NCI-H748 (cell line): ENCODE data around the gene CSN1S1.
A peak's percentile ranks its signal among the peaks of the same experiment; 100 is the strongest.
"Not testable (repeated sequence)": the region's sequence is repeated elsewhere in the genome, so short reads cannot be mapped to it uniquely, and the experiment has no call there.

ENCODE experiments used
- DNase-seq: peaks from one replicate; lab custom pipeline; 2025; ENCODE audit not compliant: unreplicated experiment; lab: John Stamatoyannopoulos, UW

CSN1S1 gene

GRCh38 chr4:69930768-69931167, at the start of gene CSN1S1:
Gene CSN1S1 (plus strand): TSS chr4:69931068. CDS start chr4:69932556, 1,488 bp downstream.
- no peak for DNase-seq

- DNase-seq, result peak; percentile 60
Observed at GRCh38 chr4:69881173-69881773, 49.6 kb upstream of the CSN1S1 start.

- DNase-seq, result no peak
Observed at GRCh38 chr4:69882150-69882549, 48.7 kb upstream of the CSN1S1 start.

- DNase-seq, result no peak
Observed at GRCh38 chr4:69888336-69888735, 42.5 kb upstream of the CSN1S1 start.

DNA sequence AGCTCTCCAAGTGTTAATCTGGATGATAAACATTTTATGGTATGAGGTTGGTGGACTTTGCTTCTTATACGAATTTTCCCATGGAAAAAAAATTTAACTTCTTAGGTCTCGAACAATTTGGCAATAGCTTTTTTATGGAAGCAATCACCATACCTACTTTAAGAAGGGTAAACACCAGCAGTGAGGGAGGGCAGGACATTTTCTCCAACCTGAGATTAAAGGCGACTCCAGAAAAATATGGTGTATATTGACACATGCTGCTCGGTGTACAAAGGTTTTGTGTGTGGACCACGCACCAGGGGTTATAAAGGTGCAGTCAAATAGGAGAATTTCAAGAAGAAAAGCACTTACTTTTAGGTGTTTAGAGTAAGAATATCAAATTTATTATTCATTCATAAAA, 36.7 kb upstream of the CSN1S1 start:
- no peak for DNase-seq

DNA sequence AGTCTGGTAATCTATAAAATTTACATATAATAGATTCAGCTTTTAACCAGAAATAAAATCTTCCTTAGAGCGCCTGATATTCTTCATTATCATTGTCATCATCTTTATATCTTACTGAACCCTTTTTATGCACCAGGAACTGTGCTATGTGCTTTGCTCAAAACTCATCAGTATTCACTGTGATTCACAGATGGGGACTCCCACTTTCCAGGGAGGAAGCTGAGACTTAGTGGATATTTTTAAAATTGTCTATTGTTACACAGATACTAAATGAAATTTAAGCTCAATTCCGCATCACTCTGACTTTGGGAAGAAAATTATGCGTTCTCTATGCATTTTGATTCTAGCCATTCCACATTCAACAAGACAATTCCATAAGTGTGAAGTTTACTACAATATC, 36.1 kb upstream of the CSN1S1 start:
- no peak for DNase-seq

DNA sequence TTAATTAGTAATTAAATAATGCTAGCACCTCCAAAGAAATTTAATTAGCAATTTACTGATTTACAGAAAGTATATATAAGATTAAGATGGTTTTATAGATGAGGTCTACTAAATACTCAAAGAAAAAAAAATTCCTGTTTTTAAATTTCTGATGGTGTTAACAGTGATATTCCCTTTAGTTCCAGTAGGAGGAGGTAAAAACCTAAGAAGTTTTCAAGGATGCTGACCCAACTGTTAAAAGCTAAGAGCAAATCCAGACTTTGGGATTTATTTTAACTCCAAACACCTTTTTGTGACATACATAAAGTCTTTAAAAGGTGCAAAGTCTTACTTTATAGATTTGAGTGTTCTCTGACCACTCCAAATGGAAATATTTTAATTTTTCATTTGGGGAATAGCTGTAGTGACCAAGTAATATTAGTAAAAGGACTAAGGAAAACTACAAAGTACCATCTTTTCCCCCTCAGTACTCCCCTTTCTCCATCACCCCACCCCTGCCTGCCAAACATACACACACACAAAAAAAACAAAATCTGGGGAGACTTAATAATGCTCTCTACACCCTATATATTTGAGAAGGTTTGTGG, 34.2 kb upstream of the CSN1S1 start:
- no peak for DNase-seq

- DNase-seq, result no peak
Observed at GRCh38 chr4:69907151-69907550, 23.7 kb upstream of the CSN1S1 start.

GRCh38 chr4:69909195-69909594, 21.7 kb upstream of the CSN1S1 start:
- DNase-seq, result no peak

GRCh38 chr4:69910016-69910782, 20.7 kb upstream of the CSN1S1 start:
- no peak for DNase-seq

DNA sequence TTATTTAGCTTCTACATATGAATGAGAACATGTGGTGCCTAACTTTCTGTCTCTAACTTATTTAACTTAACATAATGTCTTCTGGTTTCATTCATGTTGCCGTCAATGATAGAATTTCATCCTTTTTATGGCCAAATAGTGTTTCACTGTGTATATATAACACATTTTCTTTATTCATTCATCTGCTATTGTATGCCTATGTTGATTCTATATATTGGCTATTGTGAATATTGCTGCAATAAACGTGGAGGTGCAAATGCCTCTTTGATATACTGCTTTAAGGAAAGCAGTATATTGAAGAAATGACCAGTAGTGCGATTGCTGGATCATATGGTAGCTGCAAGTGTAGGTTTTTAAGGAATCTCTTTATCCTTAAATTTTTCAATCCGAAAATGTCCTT, 10.0 kb upstream of the CSN1S1 start:
- no peak for DNase-seq

- DNase-seq, result not testable (repeated sequence)
Observed at GRCh38 chr4:69923782-69924410, 7.0 kb upstream of the CSN1S1 start.

GRCh38 chr4:69934150-69934549, 3.3 kb downstream of the CSN1S1 start:
- DNase-seq, result no peak

DNA sequence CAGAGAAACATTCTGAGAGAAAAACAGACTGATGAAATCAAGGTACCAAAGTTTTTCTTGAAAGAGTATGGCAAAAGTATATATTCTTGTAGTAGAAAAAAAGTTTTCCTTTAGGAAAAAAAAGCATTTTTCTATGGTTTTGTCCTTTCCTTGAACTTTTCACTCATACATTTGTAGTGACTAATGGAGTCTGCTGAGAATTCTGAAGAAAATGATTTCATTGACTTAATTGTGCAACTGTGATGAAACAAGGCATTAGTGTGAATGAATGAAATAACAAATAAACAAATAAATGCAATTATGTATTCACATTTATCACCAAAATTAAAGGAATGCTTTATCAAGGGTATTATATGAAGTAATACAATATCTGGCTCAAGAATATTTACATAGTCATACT, 5.7 kb downstream of the CSN1S1 start:
- DNase-seq, result no peak

- DNase-seq, result no peak
Observed at GRCh38 chr4:69951602-69952001, 20.7 kb downstream of the CSN1S1 start.

DNA sequence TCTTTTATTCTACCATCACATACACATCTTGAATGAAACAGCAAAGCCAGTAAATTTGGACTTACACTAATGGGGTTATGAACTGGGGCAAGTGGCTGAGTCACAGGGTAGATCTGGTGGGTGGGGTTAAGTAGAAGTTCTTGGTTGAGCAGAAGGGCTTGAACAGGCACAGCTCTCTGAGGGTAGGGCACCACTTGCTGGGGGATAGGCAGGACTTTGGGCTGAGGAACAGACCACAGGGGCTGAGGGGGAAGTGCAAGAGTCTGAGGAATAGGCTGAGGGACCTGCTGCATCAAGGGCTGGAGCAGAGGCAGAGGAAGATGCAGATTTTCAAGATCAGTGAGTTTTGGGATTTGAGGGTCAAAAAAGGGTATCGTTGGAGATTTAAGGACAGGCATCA, 26.3 kb downstream of the CSN1S1 start:
- no peak for DNase-seq

- no peak for DNase-seq
Observed at GRCh38 chr4:69965628-69966027, 34.8 kb downstream of the CSN1S1 start, which contains the start of gene CSN2. Gene CSN2 (minus strand): TSS chr4:69965728. CDS start chr4:69960995, 4,733 bp downstream.

GRCh38 chr4:69970071-69970470, 39.2 kb downstream of the CSN1S1 start:
- no peak for DNase-seq

DNA sequence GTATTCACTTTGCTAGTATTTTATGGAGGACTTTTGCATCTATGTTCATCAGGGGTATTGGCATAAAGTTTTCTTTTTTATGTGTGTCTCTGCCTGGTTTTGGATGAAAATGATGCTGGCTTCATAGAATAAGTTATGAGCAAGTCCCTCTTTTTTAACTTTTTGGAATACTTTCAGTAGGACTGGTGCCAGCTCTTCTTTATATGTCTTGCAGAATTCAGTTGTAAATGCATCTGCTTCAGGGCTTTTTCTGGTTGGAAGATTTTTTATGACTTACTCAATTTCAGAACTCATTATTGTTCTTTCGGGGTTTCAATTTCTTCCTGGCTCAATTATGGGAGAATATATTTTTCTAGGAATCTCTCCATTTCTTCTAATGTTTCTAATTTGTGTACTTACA, 43.8 kb downstream of the CSN1S1 start:
- no peak for DNase-seq

DNA sequence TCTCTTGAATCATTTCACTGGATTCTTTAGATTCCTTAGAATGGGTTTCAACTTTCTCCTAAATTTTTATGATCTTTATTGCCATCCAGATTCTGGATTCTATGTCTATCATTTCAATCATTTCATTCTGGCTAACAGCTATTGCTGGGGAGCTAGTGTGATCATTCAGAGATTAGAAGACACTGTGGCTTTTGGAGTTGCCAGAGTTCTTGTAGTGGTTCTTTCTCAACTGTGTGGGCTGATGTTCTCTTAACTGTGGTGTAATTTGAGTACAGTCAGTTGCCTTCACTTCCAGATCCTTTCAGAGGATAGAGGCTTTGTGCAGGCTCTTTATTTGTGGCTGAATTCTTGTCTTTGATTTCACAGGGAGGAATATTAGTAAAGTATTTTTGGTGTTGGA, 46.7 kb downstream of the CSN1S1 start:
- no peak for DNase-seq

DNA sequence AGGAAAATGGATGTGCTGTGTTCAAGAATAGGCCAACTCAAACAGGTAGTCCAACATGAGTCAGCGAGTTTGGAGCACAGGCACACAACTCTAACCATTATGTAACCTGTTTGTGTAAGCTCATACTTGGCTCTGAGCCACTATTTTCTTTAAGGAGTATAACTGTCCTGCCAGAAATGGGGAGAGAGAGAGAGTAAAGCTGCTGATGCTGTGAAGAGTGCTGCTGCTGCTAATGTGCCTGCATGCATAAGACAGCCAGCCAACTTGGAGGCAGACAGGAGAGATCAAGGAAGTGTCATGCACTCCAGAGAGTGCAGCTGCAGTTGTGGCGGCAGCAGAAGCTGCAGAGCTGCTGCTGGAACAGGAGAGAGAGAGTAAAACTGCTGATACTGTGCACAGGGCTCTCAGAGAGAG, 53.2 kb downstream of the CSN1S1 start:
- DNase-seq, result peak; percentile 23

DNA sequence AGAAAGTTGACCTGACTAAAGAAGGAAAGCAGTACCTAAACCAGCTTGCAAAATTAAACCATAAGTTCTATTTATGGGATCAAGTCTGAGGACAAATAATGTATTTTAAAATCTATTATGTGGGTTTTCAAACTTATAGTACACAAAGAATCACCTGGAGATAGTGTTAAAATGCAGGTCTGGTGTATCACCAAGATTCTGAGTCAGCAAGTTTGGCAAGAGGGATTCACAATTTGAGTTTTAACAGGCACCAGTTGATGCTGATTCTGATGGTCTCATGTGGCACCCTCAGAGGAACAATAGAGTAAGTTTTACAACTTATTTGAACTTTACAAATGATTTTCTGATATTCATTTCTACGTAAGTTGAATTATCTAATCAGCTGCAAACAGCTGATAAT, 55.8 kb downstream of the CSN1S1 start:
- no peak for DNase-seq
